ENCODE data around the gene EDN1. TPM values are rescaled to one million over a fixed set of nuclear protein-coding genes. Genes with fewer than 3 reads are reported as not detected.

Gene EDN1
- total RNA-seq, 4 donors from 2014 or later: 2.8 to 13.8 (median 7.7) TPM

GRCh38 chr6:12277386-12277785 is 12.8 kb upstream of the EDN1 start:
- DNase-seq: no peak
- Histone ChIP-seq H3K4me1 (no peaks in the 10 kb centered on the region), H3K27ac (no peak overlapping the region), H3K4me3 (no peak overlapping the region), H3K9me3 (no peaks in the 10 kb centered on the region), H3K36me3 (no peaks in the 10 kb centered on the region), H3K27me3 (no peaks in the 10 kb centered on the region)
- intact Hi-C loops (cut with DNase I; ENCODE audit: low total_unique reads): no loop called here
- TF ChIP-seq POLR2A (IDR thresholded peaks at IDR 0.05): no peak
- TF ChIP-seq CTCF (IDR thresholded peaks at IDR 0.05): no peak

DNA sequence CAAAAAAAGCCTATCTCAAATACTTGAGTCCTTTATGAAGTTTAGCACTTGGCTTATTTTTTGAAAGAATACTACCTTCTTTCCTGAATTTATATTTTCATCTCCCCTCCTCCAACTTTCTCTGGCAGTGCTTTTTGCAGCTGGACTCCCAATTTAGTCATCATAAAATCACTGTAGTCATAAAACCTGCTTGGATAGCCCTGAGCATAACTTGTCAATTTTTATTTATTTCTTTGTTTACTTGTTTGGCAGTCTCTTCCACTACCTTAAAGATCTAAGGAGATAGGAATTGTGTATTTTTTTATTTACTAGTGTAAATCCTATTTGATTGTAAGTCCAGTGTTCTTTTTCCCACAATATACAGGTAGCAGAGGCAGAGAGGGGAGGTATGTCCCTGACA is 11.2 kb upstream of the EDN1 start:
- Histone ChIP-seq H3K27me3 (no peaks in the 10 kb centered on the region), H3K9me3 (no peaks in the 10 kb centered on the region), H3K4me3 (no peak overlapping the region), H3K4me1 (no peaks in the 10 kb centered on the region), H3K36me3 (no peaks in the 10 kb centered on the region), H3K27ac (no peak overlapping the region)
- DNase-seq: no peak
- TF ChIP-seq CTCF (IDR thresholded peaks at IDR 0.05) (no peak), POLR2A (IDR thresholded peaks at IDR 0.05) (no peak)
- intact Hi-C loops (cut with DNase I; ENCODE audit: low total_unique reads): no loop called here

- Histone ChIP-seq H3K9me3 (no peaks in the 10 kb centered on the region), H3K27ac (no peak overlapping the region), H3K27me3 (no peaks in the 10 kb centered on the region), H3K36me3 (no peaks in the 10 kb centered on the region), H3K4me1 (no peaks in the 10 kb centered on the region), H3K4me3 (no peak overlapping the region)
- DNase-seq: no peak
- TF ChIP-seq POLR2A (IDR thresholded peaks at IDR 0.05) (no peak), CTCF (IDR thresholded peaks at IDR 0.05) (no peak)
- intact Hi-C loops (cut with DNase I; ENCODE audit: low total_unique reads): no loop called here
Observed at GRCh38 chr6:12279322-12280091, 10.7 kb upstream of the EDN1 start.

DNA sequence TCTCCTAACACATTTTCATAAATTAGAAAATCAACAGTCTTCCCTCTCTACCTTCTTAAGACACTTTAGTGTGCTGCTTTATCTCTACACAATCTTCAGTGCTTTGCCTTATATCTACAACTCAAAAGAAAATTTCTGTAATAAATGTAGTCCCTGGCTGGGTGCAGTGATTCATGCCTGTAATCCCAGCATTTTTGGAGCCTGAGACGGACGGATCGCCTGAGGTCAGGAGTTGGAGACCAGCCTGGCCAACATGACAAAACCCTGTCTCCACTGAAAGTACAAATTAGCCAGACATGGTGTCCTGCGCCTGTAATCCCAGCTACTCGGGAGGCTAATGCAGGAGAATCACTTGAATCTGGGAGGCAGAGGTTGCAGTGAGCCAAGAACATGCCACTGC is 9.7 kb upstream of the EDN1 start:
- TF ChIP-seq CTCF (IDR thresholded peaks at IDR 0.05) (no peak), POLR2A (IDR thresholded peaks at IDR 0.05) (no peak)
- H3K27ac ChIP-seq: no peak overlapping the region
- H3K27me3 ChIP-seq: no peaks in the 10 kb centered on the region
- H3K36me3 ChIP-seq: no peaks in the 10 kb centered on the region
- intact Hi-C loops (cut with DNase I; ENCODE audit: low total_unique reads): no loop called here
- H3K4me3 ChIP-seq: no peak overlapping the region
- DNase-seq: no peak
- H3K9me3 ChIP-seq: no peaks in the 10 kb centered on the region
- no peaks in the 10 kb centered on the region for H3K4me1 ChIP-seq

- intact Hi-C loops (cut with DNase I; ENCODE audit: low total_unique reads): no loop called here
- Histone ChIP-seq H3K4me1 (no peaks in the 10 kb centered on the region), H3K27ac (no peak overlapping the region), H3K27me3 (no peaks in the 10 kb centered on the region), H3K4me3 (no peak overlapping the region), H3K9me3 (no peaks in the 10 kb centered on the region), H3K36me3 (no peaks in the 10 kb centered on the region)
- TF ChIP-seq POLR2A (IDR thresholded peaks at IDR 0.05) (no peak), CTCF (IDR thresholded peaks at IDR 0.05) (no peak)
- DNase-seq: no peak
Observed at GRCh38 chr6:12280902-12281301, 9.3 kb upstream of the EDN1 start.
